ENCODE measurements around the gene SLC19A1. TPM values are rescaled to one million over a fixed set of nuclear protein-coding genes. Genes with fewer than 3 reads are reported as not detected.

The SLC19A1 gene
- total RNA-seq, 4 donors from 2014 or later: 1.8 to 9.6 (median 2.1) TPM

DNA sequence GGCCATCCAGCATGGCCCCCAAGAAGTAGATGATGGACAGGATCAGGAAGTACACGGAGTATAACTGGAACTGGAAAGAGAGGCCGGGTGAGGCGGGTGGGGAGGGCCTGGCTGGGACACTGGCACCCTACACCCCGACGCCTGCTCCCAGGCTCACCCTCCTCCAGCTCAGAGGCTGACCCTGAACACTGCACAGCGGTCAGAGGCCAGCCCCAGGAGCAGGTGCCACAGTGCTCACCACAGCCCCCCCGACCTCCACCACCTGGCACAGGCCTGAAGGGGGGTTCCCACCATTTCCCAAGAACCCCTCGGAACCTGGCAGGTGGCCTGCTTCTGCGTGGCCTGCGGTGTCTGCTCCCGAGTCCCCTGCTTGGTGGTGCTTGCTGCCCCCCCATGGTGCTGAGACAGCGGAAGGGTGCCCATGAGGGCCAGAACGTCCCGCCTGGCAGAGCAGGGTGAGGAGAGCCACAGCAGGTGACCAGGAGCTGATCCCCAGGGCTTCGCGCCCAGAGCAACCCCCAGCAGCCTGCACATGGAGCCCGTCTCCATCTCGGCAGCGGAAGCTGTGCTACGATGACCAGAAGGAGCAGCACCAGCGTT lies 26.1 kb downstream of the SLC19A1 start:
- no peak for DNase-seq
- H3K27ac ChIP-seq: no peak overlapping the region
- H3K4me1 ChIP-seq: no peaks in the 10 kb centered on the region
- no peak overlapping the region for H3K4me3 ChIP-seq
- H3K27me3 ChIP-seq: no peaks in the 10 kb centered on the region
- intact Hi-C loops (cut with DNase I; ENCODE audit: low total_unique reads): no loop called here
- H3K9me3 ChIP-seq: peaks cover 0 to 27% (median 6%) of the 10 kb centered on the region in 3 donors
- no peak for ATAC-seq
- TF ChIP-seq POLR2A (IDR thresholded peaks at IDR 0.05): no peak
- TF ChIP-seq, protein P1, sequence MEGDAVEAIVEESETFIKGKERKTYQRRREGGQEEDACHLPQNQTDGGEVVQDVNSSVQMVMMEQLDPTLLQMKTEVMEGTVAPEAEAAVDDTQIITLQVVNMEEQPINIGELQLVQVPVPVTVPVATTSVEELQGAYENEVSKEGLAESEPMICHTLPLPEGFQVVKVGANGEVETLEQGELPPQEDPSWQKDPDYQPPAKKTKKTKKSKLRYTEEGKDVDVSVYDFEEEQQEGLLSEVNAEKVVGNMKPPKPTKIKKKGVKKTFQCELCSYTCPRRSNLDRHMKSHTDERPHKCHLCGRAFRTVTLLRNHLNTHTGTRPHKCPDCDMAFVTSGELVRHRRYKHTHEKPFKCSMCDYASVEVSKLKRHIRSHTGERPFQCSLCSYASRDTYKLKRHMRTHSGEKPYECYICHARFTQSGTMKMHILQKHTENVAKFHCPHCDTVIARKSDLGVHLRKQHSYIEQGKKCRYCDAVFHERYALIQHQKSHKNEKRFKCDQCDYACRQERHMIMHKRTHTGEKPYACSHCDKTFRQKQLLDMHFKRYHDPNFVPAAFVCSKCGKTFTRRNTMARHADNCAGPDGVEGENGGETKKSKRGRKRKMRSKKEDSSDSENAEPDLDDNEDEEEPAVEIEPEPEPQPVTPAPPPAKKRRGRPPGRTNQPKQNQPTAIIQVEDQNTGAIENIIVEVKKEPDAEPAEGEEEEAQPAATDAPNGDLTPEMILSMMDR (IDR thresholded peaks at IDR 0.05 in 4 of 5, conservative IDR thresholded peaks at IDR 0.05 in 1 of 5): no peak
- in situ Hi-C loops (cut with MboI; ENCODE audit: low sequenced_read_pairs in 4 of 4): no loop called here
- no peaks in the 10 kb centered on the region for H3K36me3 ChIP-seq

DNA sequence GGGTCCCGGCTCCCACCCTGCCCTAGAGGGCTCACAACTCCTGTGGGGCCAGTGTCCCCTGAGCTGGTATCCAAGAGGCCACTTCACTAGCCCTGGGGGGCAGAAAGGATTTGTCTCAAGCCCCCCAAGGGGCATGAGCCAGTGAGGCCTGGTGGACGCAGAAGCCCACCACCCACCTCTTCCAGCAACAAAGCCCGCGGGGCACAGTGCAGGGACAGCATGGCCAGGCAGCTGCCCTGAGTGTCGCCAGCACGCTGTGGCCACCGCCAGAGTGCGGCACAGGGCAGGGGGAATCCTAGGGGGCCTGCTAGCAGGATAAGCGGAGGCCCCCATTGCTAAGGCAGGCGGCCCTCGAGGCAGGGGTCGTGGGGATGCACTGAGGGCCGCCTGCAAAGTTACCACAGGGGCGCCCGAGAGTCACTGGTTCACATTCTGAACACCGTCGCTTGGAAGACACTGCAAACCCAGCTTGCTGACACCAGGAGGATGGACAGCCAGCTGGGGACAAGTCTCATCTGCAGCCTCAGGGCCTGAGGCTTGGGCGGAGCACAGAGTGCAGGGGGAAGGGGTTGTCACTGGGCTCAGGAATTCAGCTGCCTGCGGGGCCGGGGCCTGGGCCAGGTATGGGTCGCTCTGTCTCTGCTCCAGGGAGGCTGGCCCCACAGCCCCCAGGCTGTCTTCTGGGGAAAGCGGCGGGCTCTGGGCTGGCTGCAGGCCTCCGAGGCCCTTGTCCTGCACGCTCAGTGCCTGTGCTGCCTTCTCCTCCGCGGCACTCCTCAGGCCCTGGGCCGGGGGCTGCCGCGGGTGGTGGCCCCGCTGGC lies 26.8 kb downstream of the SLC19A1 start:
- no peak overlapping the region for H3K4me3 ChIP-seq
- no peak overlapping the region for H3K27ac ChIP-seq
- intact Hi-C loops (cut with DNase I; ENCODE audit: low total_unique reads): no loop called here
- TF ChIP-seq POLR2A (IDR thresholded peaks at IDR 0.05): no peak
- TF ChIP-seq, protein P1 (IDR thresholded peaks at IDR 0.05 in 4 of 5, conservative IDR thresholded peaks at IDR 0.05 in 1 of 5): no peak
- H3K4me1 ChIP-seq: no peaks in the 10 kb centered on the region
- in situ Hi-C loops (cut with MboI; ENCODE audit: low sequenced_read_pairs in 4 of 4): no loop called here
- DNase-seq (no peak), ATAC-seq (no peak)
- H3K36me3 ChIP-seq: no peaks in the 10 kb centered on the region
- no peaks in the 10 kb centered on the region for H3K27me3 ChIP-seq
- H3K9me3 ChIP-seq: peaks cover 0 to 22% (median 6%) of the 10 kb centered on the region in 3 donors

DNA sequence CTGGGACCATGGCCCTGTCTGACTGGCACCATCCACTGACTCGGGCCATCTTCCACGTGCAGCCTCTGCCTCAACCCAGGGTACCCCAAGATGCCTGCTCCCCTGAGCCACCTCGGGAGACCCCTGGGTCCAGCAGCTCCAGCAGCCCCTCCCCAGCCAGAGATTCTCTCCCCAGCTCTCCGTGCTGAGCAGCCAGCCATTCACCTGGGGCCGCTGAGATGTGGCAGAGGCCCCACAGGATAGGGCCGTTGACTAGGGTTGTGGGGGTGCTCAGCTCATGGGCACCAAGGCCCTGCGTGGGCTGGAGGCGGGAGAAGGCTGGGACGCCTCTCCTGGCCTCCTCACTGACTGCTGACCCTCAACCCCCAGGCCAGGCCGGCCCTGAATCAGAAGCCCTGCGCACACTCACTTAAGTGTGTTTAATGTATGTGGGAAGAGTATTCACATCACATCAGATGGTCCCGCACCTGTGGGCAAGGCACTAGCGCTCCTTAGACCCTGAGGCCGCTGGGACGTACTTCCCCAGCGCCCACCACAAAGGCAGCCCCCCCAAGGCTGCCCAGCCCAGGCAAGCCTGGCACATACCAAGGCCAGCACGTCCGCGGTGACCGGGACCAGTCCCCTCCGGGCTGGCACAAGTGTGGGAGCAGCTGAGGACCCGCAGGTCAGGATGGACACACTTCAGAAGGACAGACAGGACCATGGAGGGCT lies 27.8 kb downstream of the SLC19A1 start:
- Histone ChIP-seq H3K4me3 (no peak overlapping the region), H3K9me3 (peaks cover 0 to 12% (median 6%) of the 10 kb centered on the region in 3 donors), H3K27ac (no peak overlapping the region), H3K27me3 (no peaks in the 10 kb centered on the region), H3K36me3 (no peaks in the 10 kb centered on the region), H3K4me1 (no peaks in the 10 kb centered on the region)
- no peak for DNase-seq
- no peak for ATAC-seq
- TF ChIP-seq, protein P1 (IDR thresholded peaks at IDR 0.05 in 4 of 5, conservative IDR thresholded peaks at IDR 0.05 in 1 of 5): no peak
- TF ChIP-seq POLR2A (IDR thresholded peaks at IDR 0.05): no peak
- intact Hi-C loops (cut with DNase I; ENCODE audit: low total_unique reads) (no loop called here), in situ Hi-C loops (cut with MboI; ENCODE audit: low sequenced_read_pairs in 4 of 4) (no loop called here)

DNA sequence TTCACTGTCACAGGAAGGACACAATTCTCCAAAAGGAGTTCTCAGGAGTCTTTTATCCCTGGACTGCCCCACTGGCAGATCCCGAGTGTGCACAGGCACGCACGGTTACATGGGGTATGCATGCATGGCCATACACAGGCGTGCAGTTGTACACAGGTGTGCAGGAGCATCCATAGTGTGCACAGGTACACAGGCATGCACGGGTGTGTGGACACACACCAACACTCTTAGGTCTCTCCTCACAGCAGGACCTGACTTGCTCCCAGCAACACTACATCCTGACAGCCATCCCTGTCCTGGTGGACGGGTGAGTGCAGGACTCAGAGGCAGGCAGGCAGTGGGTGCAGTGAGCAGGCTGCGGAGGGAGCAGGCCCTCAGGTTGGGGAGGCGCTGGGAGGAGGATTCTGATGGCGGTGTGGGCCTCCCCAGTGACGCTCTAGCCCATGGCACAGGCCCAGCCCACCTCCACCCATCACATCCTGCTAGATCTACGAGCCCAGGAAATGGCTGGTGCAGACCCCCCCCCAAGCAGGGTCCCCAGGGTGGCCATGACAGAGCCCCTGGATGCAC lies 28.4 kb downstream of the SLC19A1 start:
- TF ChIP-seq, protein P1 (IDR thresholded peaks at IDR 0.05 in 4 of 5, conservative IDR thresholded peaks at IDR 0.05 in 1 of 5): no peak
- no peak for TF ChIP-seq POLR2A (IDR thresholded peaks at IDR 0.05)
- ATAC-seq (no peak), DNase-seq (no peak)
- no peaks in the 10 kb centered on the region for H3K36me3 ChIP-seq
- no peaks in the 10 kb centered on the region for H3K27me3 ChIP-seq
- intact Hi-C loops (cut with DNase I; ENCODE audit: low total_unique reads) (no loop called here), in situ Hi-C loops (cut with MboI; ENCODE audit: low sequenced_read_pairs in 4 of 4) (no loop called here)
- H3K4me1 ChIP-seq: no peaks in the 10 kb centered on the region
- peaks cover 0 to 6% (median 3%) of the 10 kb centered on the region in 3 donors for H3K9me3 ChIP-seq
- no peak overlapping the region for H3K27ac ChIP-seq
- no peak overlapping the region for H3K4me3 ChIP-seq
